ENCODE data around the gene DNAH11. TPM values are rescaled to one million over a fixed set of nuclear protein-coding genes. Genes with fewer than 3 reads are reported as not detected.

Gene DNAH11
- total and polyA plus RNA-seq, 2 of the 8 experiments (the other 6 are each of a cell fraction or from before 2014, with no cell fraction given): 1.8 to 4.9 TPM

- TF ChIP-seq RNF2 (IDR thresholded peaks at IDR 0.05; ENCODE audit: borderline replicate concordance, low read depth, low read length, missing control alignments, poor library complexity, severe bottlenecking): no peak
- no peak for TF ChIP-seq SIN3A (conservative IDR thresholded peaks at IDR 0.05 in 1 of 2, IDR thresholded peaks at IDR 0.05 in 1 of 2; ENCODE audit: low read depth in 1 of 2, low read length in 2 of 2)
- no peak for TF ChIP-seq ATF2 (IDR thresholded peaks at IDR 0.05; ENCODE audit: low read length)
- TF ChIP-seq CBX5 (IDR thresholded peaks at IDR 0.05; ENCODE audit: low read depth, low read length): no peak
- TF ChIP-seq FOSL1 (IDR thresholded peaks at IDR 0.05; ENCODE audit: insufficient read depth, low read depth, low read length): no peak
- TF ChIP-seq, protein P1, sequence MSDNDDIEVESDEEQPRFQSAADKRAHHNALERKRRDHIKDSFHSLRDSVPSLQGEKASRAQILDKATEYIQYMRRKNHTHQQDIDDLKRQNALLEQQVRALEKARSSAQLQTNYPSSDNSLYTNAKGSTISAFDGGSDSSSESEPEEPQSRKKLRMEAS (IDR thresholded peaks at IDR 0.05): no peak
These were observed 225.4 kb downstream of the DNAH11 start (continued) for GRCh38 chr7:21768279-21768678.
